GM12878 (cell line): ENCODE data around the gene MS4A6E. TPM values are rescaled to one million over a fixed set of nuclear protein-coding genes. Genes with fewer than 3 reads are reported as not detected.

Source experiments
- ATAC-seq: fragments of 200-7000 bp; cut with Tn5 transposase; 3 replicates; pipeline ENCODE4 v1.9.1; 2020; ENCODE audit warnings: mild to moderate bottlenecking, moderate library complexity
- BruUV-seq: library from RNA; stranded (reverse); fragments of 400-500 nt; replicated peaks from 2 replicates; lab custom pipeline; 2021; lab: Mats Ljungman, UMichigan
- CTCF ChIA-PET: fragments of 300-600 bp; sonication (Branson Sonifier 250); formaldehyde crosslinking; extraction: SDS; loops from one replicate; lab custom pipeline; 2021; ENCODE audit warnings: inconsistent platforms; lab: Yijun Ruan, JAX
- POLR2A ChIA-PET: fragments of 350-600 bp; formaldehyde crosslinking; extraction: SDS; loops from one replicate; lab custom pipeline; 2021; ENCODE audit warnings: inconsistent platforms; lab: Charles Lee
- RAD21 ChIA-PET: fragments of 300-600 bp; sonication (Branson Sonifier 250); formaldehyde crosslinking; loops from one replicate; lab custom pipeline; 2023; ENCODE audit warnings: antibody characterized with exemption; ENCODE audit not compliant: unreplicated experiment; lab: Charles Lee
- SMC1A ChIA-PET: fragments of 300-600 bp; sonication (Branson Sonifier 250); formaldehyde crosslinking; loops from one replicate; lab custom pipeline; 2023; ENCODE audit not compliant: unreplicated experiment, uncharacterized antibody; lab: Charles Lee
- DNase-seq: peaks from one replicate; pipeline ENCODE4 v3.0.0-alpha.2; 2011; ENCODE audit warnings: low read depth, low spot score
- FAIRE-seq: peaks from 3 replicates; lab custom pipeline; 2011; peaks lifted over from hg19 to GRCh38; lab: Jason Lieb, UNC
- H2AFZ ChIP-seq: 2 replicates; pipeline ENCODE4 v1.6.0; 2011; ENCODE audit warnings: low read depth, low read length, control low read depth; ENCODE audit not compliant: control insufficient read depth
- H3K27ac ChIP-seq: 2 replicates; pipeline ENCODE4 v1.5.1; 2011; ENCODE audit warnings: control low read depth; ENCODE audit not compliant: control insufficient read depth, insufficient read depth
- H3K27me3 ChIP-seq, 2 experiments: replicated peaks in 1 of 2; 2 replicates each; pipeline versions ENCODE4 v1.6.0 to v1.6.1; 2011; ENCODE audit warnings: low read length in 1 of 2; ENCODE audit not compliant: control insufficient read depth in 2 of 2, insufficient read depth in 2 of 2
- H3K36me3 ChIP-seq, 2 experiments: 2 replicates each; pipeline ENCODE4 v1.5.1; 2011; ENCODE audit warnings: low read length in 1 of 2; ENCODE audit not compliant: control insufficient read depth in 2 of 2, insufficient read depth in 2 of 2
- H3K4me1 ChIP-seq: 2 replicates; pipeline ENCODE4 v1.6.1; 2011; ENCODE audit warnings: mild to moderate bottlenecking, low read length, moderate library complexity, mixed read lengths; ENCODE audit not compliant: control insufficient read depth, insufficient read depth
- H3K4me2 ChIP-seq: 2 replicates; pipeline ENCODE4 v1.6.0; 2011; ENCODE audit warnings: control low read depth; ENCODE audit not compliant: control insufficient read depth, insufficient read depth
- H3K4me3 ChIP-seq: fragments of 200-600 bp; sonication (generic); 2 replicates; pipeline ENCODE4 v1.5.1; 2016
- H3K79me2 ChIP-seq: 2 replicates; pipeline ENCODE4 v1.6.0; 2011; ENCODE audit warnings: low read length; ENCODE audit not compliant: control insufficient read depth, insufficient read depth
- H3K9ac ChIP-seq: 2 replicates; pipeline ENCODE4 v1.8.0; 2011; ENCODE audit warnings: low read length, control low read depth, mixed read lengths; ENCODE audit not compliant: control insufficient read depth, insufficient read depth
- H3K9me3 ChIP-seq: replicated peaks from 3 replicates; pipeline ENCODE4 v1.5.1; 2011; ENCODE audit warnings: mild to moderate bottlenecking, low read length; ENCODE audit not compliant: control insufficient read depth, insufficient read depth
- H4K20me1 ChIP-seq: 2 replicates; pipeline ENCODE4 v1.6.0; 2011; ENCODE audit not compliant: control insufficient read depth, insufficient read depth
- HDAC6 ChIP-seq: fragments of 200-600 bp; sonication (generic); IDR thresholded peaks from one replicate; pipeline ENCODE4 v1.8.0; 2017; ENCODE audit warnings: antibody characterized with exemption; ENCODE audit not compliant: unreplicated experiment
- MEF2A ChIP-seq: IDR thresholded peaks from 2 replicates; pipeline ENCODE4 v1.6.1; 2011; ENCODE audit warnings: low read depth, mild to moderate bottlenecking, low read length, moderate library complexity; ENCODE audit not compliant: insufficient read depth
- PAX5 ChIP-seq: IDR thresholded peaks from 2 replicates; pipeline ENCODE4 v1.6.1; 2011; ENCODE audit warnings: low read depth, low read length, borderline replicate concordance
- RAD21 ChIP-seq: IDR thresholded peaks from 2 replicates; pipeline ENCODE4 v1.6.1; 2011; ENCODE audit warnings: mild to moderate bottlenecking, low read depth, low read length, moderate library complexity; ENCODE audit not compliant: insufficient read depth
- SMARCA5 ChIP-seq: fragments of 450-650 bp; IDR thresholded peaks from 2 replicates; pipeline ENCODE4 v1.6.1; 2017; ENCODE audit warnings: mild to moderate bottlenecking
- SMC3 ChIP-seq: IDR thresholded peaks from 2 replicates; pipeline ENCODE4 v1.6.1; 2011; ENCODE audit warnings: low read length, improper control_type of control experiment, borderline replicate concordance
- SPI1 ChIP-seq: IDR thresholded peaks from 2 replicates; pipeline ENCODE4 v1.6.1; 2011; ENCODE audit warnings: low read depth, mild to moderate bottlenecking, low read length, moderate library complexity, borderline replicate concordance; ENCODE audit not compliant: insufficient read depth
- ZNF384 ChIP-seq: IDR thresholded peaks from 2 replicates; pipeline ENCODE4 v1.6.1; 2012; ENCODE audit warnings: low read depth, mild to moderate bottlenecking, low read length, improper control_type of control experiment, borderline replicate concordance
- whole genome bisulfite sequencing: methylation state at CpG from one replicate; pipeline ENCODE4 v1.1.6; 2016; ENCODE audit warnings: low lambda C conversion rate; ENCODE audit not compliant: insufficient replicate concordance, insufficient coverage; ENCODE audit errors: missing lambda C conversion rate; 5-methylcytosine and 5-hydroxymethylcytosine counted together
- in situ Hi-C: fragments of 300-500 bp; cut with MboI; formaldehyde crosslinking; loops from 9 replicates; pipeline ENCODE4 v1.14.3; 2018; ENCODE audit warnings: mixed read lengths
- intact Hi-C: fragments of 100-400 bp; cut with micrococcal nuclease; formaldehyde crosslinking; loops from one replicate; pipeline ENCODE4 v1.14.2; 2022; ENCODE audit not compliant: unreplicated experiment
- polyA plus RNA-seq, 11 experiments: library from polyadenylated mRNA; depleted of rRNA in 4 of 11; unstranded in 6 of 11; stranded (reverse) in 5 of 11; fragments of >200 nt; fragmentation: Nextera tagmentation in 4 of 11; fragmentation: Illumina TruSeq in 1 of 11; extraction: Ambion mirVana in 4 of 11; extraction: Trizol in 1 of 11; gene quantifications; 1 replicate in 1 of 11; 2 replicates in 10 of 11; pipeline versions ENCODE4 v1.2.1 to v1.2.3, GENCODE V29; 2011 to 2016; ENCODE audit warnings: inconsistent platforms in 2 of 11, missing spikeins in 2 of 11, low read depth in 1 of 11
- total RNA-seq, 4 experiments: library from RNA; depleted of rRNA in 3 of 4; stranded (reverse); fragments of >200 nt in 3 of 4; fragmentation: Illumina TruSeq in 1 of 4; extraction: Trizol in 1 of 4; gene quantifications; 2 replicates each; pipeline versions ENCODE4 v1.2.1 to v1.2.3, GENCODE V29; 2013 to 2021
- TF ChIP-seq, protein P1 (sequence below), 3 experiments: IDR thresholded peaks in 2 of 3; conservative IDR thresholded peaks in 1 of 3; 2 replicates each; pipeline ENCODE4 v1.5.1; 2011; ENCODE audit warnings: low read depth in 3 of 3, low read length in 3 of 3, mild to moderate bottlenecking in 3 of 3, control low read depth in 2 of 3, moderate library complexity in 2 of 3, inconsistent platforms in 1 of 3, mixed read lengths in 1 of 3; ENCODE audit not compliant: control insufficient read depth in 2 of 3, insufficient read depth in 1 of 3; ENCODE audit errors: extremely low read depth in 1 of 3

Gene MS4A6E
- total and polyA plus RNA-seq, 10 of the 15 experiments (the other 5 are each of a cell fraction or from before 2014, with no cell fraction given): 0.14 to 0.86 (median 0.47) TPM; not detected in 5

DNA sequence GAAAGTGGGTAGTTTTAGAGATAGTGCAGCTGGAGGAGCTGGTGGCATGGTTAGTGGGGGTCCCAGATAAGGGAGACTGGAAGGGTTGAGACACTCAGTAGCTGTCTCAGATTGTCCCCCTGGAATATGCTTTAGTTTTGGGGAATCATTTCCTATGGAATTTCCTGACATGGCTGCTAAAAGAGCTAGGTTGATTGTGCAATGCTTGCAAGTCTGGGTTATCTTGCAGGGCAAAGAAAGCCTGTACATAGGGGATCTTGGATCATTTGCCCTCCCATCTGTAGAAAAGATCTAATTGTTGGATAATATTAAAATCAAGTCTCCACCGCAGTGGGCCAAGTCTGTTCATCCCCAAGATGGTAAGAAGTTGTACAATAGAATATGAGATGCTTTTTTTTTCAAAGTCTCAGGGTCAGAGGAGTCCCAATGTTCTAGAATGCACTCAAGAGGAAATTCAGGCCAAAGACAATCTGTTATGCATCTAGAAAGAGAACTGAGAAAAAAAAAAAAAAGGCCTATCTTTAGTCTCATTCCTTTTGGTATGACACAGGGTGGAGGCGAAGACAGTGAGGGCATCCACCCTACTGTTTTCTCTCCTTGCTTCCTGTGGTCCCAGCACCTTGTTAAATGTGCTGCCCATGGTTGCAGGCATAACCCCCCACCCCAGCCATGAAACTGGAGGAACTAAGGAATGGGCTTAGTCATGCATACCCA lies 20.2 kb downstream of the MS4A6E start:
- ChIA-PET RAD21 (interaction anchor here (1.7 to 4.5 kb wide), 6 partner anchors 78 to 272 kb away, joined by 6 to 83 read pairs (median 12); no protein-coding TSS in a partner anchor), CTCF (interaction anchor here (1.3 to 9.9 kb wide), 13 partner anchors 13 to 271 kb away, joined by 3 to 200 read pairs (median 33); no protein-coding TSS in a partner anchor), SMC1A (interaction anchor here (0.9 to 6.6 kb wide), 7 partner anchors 14 to 264 kb away, joined by 3 to 116 read pairs (median 10); no protein-coding TSS in a partner anchor), POLR2A (no interaction called here)
- Histone ChIP-seq H3K4me2 (0 out of 2 replicates have a peak overlapping the region, but pooled peaks have one; percentile 18), H3K27ac (no peak overlapping the region), H3K27me3 (no peaks in the 10 kb centered on the region), H2AFZ (no peak overlapping the region), H3K9me3 (no peaks in the 10 kb centered on the region; the same call in 2 of the 3 replicates), H4K20me1 (no peaks in the 10 kb centered on the region), H3K4me1 (peaks cover 11% of the 10 kb centered on the region), H3K9ac (no peak overlapping the region), H3K4me3 (no peak overlapping the region), H3K36me3 (no peaks in the 10 kb centered on the region), H3K79me2 (no peaks in the 10 kb centered on the region)
- TF ChIP-seq SPI1: peak; percentile 46; the same call in 1 of the 2 replicates
- TF ChIP-seq HDAC6: no peak
- peak; percentile 85 for TF ChIP-seq ZNF384
- TF ChIP-seq MEF2A: 0 out of 2 replicates have a peak, but pooled peaks have one; percentile 41
- ATAC-seq (peak; percentile 82), FAIRE-seq (no peak), DNase-seq (no peak)
- BruUV-seq: no TSS peak
- 35% methylated on average over 2 of the region's 2 CpGs for WGBS
- in situ Hi-C loops (no loop called here), intact Hi-C loops (loop anchor here (5.0 to 10.0 kb wide), 2 partner anchors 140 to 522 kb away; no protein-coding TSS in a partner anchor)

DNA sequence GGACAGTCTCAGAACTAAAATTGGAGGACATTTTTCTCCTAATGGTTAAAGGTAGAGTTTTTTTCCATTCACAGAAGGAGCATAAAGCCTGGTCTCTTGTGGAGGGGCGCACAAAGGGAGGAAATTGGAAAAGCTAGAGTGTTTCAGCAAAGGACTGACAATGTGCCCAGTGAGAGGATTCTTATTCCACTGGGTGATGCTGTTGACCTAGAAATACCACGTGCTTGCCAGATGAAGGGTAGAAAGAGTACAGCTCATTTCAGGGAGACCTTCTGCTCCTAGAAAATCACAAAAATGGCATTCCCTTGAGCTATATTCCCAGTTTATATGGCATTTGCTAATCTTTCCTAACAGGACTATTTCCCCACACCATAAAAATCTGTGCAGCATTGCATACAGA lies 21.1 kb downstream of the MS4A6E start:
- no peaks in the 10 kb centered on the region; the same call in 2 of the 3 replicates for H3K9me3 ChIP-seq
- peaks cover 11% of the 10 kb centered on the region for H3K4me1 ChIP-seq
- WGBS: 72% methylated on average over 2 of the region's 2 CpGs
- H3K27me3 ChIP-seq: no peaks in the 10 kb centered on the region
- H3K27ac ChIP-seq: no peak overlapping the region
- ChIA-PET RAD21 (interaction anchor here (1.1 to 2.8 kb wide), 6 partner anchors 14 to 270 kb away, joined by 4 to 20 read pairs (median 5); no protein-coding TSS in a partner anchor), SMC1A (interaction anchor here (1.0 to 6.6 kb wide), 9 partner anchors 9 to 165 kb away, joined by 3 to 116 read pairs (median 4); no protein-coding TSS in a partner anchor), CTCF (interaction anchor here (0.6 to 9.9 kb wide), 14 partner anchors 11 to 350 kb away, joined by 3 to 200 read pairs (median 6); no protein-coding TSS in a partner anchor), POLR2A (no interaction called here)
- no peaks in the 10 kb centered on the region for H4K20me1 ChIP-seq
- TF ChIP-seq PAX5 (no peak), SMARCA5 (no peak), RAD21 (peak; percentile 76), SMC3 (peak; percentile 54; the same call in 1 of the 2 replicates)
- TF ChIP-seq, protein P1, sequence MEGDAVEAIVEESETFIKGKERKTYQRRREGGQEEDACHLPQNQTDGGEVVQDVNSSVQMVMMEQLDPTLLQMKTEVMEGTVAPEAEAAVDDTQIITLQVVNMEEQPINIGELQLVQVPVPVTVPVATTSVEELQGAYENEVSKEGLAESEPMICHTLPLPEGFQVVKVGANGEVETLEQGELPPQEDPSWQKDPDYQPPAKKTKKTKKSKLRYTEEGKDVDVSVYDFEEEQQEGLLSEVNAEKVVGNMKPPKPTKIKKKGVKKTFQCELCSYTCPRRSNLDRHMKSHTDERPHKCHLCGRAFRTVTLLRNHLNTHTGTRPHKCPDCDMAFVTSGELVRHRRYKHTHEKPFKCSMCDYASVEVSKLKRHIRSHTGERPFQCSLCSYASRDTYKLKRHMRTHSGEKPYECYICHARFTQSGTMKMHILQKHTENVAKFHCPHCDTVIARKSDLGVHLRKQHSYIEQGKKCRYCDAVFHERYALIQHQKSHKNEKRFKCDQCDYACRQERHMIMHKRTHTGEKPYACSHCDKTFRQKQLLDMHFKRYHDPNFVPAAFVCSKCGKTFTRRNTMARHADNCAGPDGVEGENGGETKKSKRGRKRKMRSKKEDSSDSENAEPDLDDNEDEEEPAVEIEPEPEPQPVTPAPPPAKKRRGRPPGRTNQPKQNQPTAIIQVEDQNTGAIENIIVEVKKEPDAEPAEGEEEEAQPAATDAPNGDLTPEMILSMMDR (IDR thresholded peaks at IDR 0.05 in 2 of 3, conservative IDR thresholded peaks at IDR 0.05 in 1 of 3; ENCODE audit: control insufficient read depth in 2 of 3, extremely low read depth in 1 of 3, insufficient read depth in 1 of 3, low read depth in 3 of 3, low read length in 3 of 3): peak; percentile 35 to 44 (median 43); a peak in 5 of 6 replicates
- ATAC-seq (peak; percentile 58), DNase-seq (no peak), FAIRE-seq (no peak)
- H3K36me3 ChIP-seq: no peaks in the 10 kb centered on the region
- no peak overlapping the region for H2AFZ ChIP-seq
- H3K4me3 ChIP-seq: no peak overlapping the region
- intact Hi-C loops (loop anchor here (5.0 to 10.0 kb wide), 2 partner anchors 139 to 523 kb away; no protein-coding TSS in a partner anchor), in situ Hi-C loops (no loop called here)
- H3K4me2 ChIP-seq: no peak overlapping the region
- no peak overlapping the region for H3K9ac ChIP-seq
- no TSS peak for BruUV-seq
- H3K79me2 ChIP-seq: no peaks in the 10 kb centered on the region
